Medulla oblongata (tissue), 1 donor: ENCODE data around the gene MAGEF1.

Experiments used
- DNase-seq: peaks from one replicate; pipeline ENCODE4 v3.0.0-alpha.2; 2015; ENCODE audit errors: extremely low spot score

The MAGEF1 gene

GRCh38 chr3:184725176-184725719 is 13.4 kb upstream of the MAGEF1 start:
- DNase-seq: no peak

- DNase-seq: no peak
Observed at GRCh38 chr3:184724699-184725098, 12.8 kb upstream of the MAGEF1 start.

GRCh38 chr3:184719709-184720108 is 7.8 kb upstream of the MAGEF1 start:
- no peak for DNase-seq

- DNase-seq: no peak
Observed at GRCh38 chr3:184718431-184718830, 6.6 kb upstream of the MAGEF1 start.

- peak; percentile 56 for DNase-seq
Observed at GRCh38 chr3:184717399-184717983, 5.6 kb upstream of the MAGEF1 start.

GRCh38 chr3:184716622-184717398 is 4.9 kb upstream of the MAGEF1 start:
- peak; percentile 37 for DNase-seq

GRCh38 chr3:184715943-184716621 is 4.2 kb upstream of the MAGEF1 start:
- DNase-seq: no peak

GRCh38 chr3:184713521-184713920 is 1.7 kb upstream of the MAGEF1 start:
- no peak for DNase-seq

GRCh38 chr3:184713040-184713355 is 1.1 kb upstream of the MAGEF1 start:
- DNase-seq: no peak

- DNase-seq: no peak
Observed at GRCh38 chr3:184712248-184713039, 580 bp upstream of the MAGEF1 start.

GRCh38 chr3:184710870-184711492 is 883 bp downstream of the MAGEF1 start:
- peak; percentile 60 for DNase-seq

- no peak for DNase-seq
Observed at GRCh38 chr3:184703657-184704056, 8.2 kb downstream of the MAGEF1 start.

- DNase-seq: no peak
Observed at GRCh38 chr3:184700759-184701158, 11.1 kb downstream of the MAGEF1 start.

GRCh38 chr3:184697845-184698244 is 14.0 kb downstream of the MAGEF1 start:
- DNase-seq: no peak

- no peak for DNase-seq
Observed at GRCh38 chr3:184696697-184697096, 15.2 kb downstream of the MAGEF1 start.

- no peak for DNase-seq
Observed at GRCh38 chr3:184694716-184695115, 17.1 kb downstream of the MAGEF1 start.

GRCh38 chr3:184694133-184694665 is 17.7 kb downstream of the MAGEF1 start:
- DNase-seq: no peak

- DNase-seq: no peak
Observed at GRCh38 chr3:184693011-184693975, 18.6 kb downstream of the MAGEF1 start.

- DNase-seq: peak; percentile 72
Observed at GRCh38 chr3:184691397-184692231, 20.2 kb downstream of the MAGEF1 start.
